Fibroblast of pulmonary artery (primary cell): ENCODE data around the gene JSRP1.

Experiments used
- DNase-seq: peaks from one replicate; pipeline ENCODE4 v3.0.0-alpha.2; 2010; ENCODE audit warnings: low read depth
- H3K4me3 ChIP-seq: replicated peaks from 2 replicates; pipeline ENCODE4 v1.5.1; 2011; ENCODE audit warnings: low read depth, mild to moderate bottlenecking, control low read depth, low read length, moderate library complexity
- CTCF ChIP-seq: IDR thresholded peaks from 2 replicates; pipeline ENCODE4 v1.5.1; 2011; ENCODE audit warnings: mild to moderate bottlenecking, control low read depth, low read length, inconsistent platforms; ENCODE audit errors: missing control alignments

Gene JSRP1

GRCh38 chr19:2269244-2270156, 13.3 kb upstream of the JSRP1 start:
- DNase-seq = peak; percentile 97
- no peak for TF ChIP-seq CTCF
- peak overlapping the region; percentile 97 for H3K4me3 ChIP-seq

GRCh38 chr19:2268861-2269243, 12.6 kb upstream of the JSRP1 start:
- TF ChIP-seq CTCF = no peak
- peak overlapping the region; percentile 68 for H3K4me3 ChIP-seq
- DNase-seq = no peak

GRCh38 chr19:2268480-2268830, 12.2 kb upstream of the JSRP1 start:
- no peak for DNase-seq
- no peak for TF ChIP-seq CTCF
- peak overlapping the region; percentile 68 for H3K4me3 ChIP-seq

- TF ChIP-seq CTCF = no peak
- no peak overlapping the region for H3K4me3 ChIP-seq
- peak; percentile 82 for DNase-seq
Observed at GRCh38 chr19:2266183-2266993, 10.2 kb upstream of the JSRP1 start.

- TF ChIP-seq CTCF = peak; percentile 67
- no peak overlapping the region for H3K4me3 ChIP-seq
- DNase-seq = peak; percentile 38
Observed at GRCh38 chr19:2261438-2262172, 5.4 kb upstream of the JSRP1 start.

GRCh38 chr19:2260341-2260805, 4.2 kb upstream of the JSRP1 start:
- no peak for DNase-seq
- no peak for TF ChIP-seq CTCF
- no peak overlapping the region for H3K4me3 ChIP-seq
